ENCODE data around the gene NUDT4.
"Not testable (repeated sequence)": the region's sequence is repeated elsewhere in the genome, so short reads cannot be mapped to it uniquely, and the experiment has no call there.

Gene NUDT4

GRCh38 chr12:93425736-93426411 lies 48.1 kb downstream of the NUDT4 start:
- in situ Hi-C loops (cut with MboI; ENCODE audit: low sequenced_read_pairs), result no loop called here

- in situ Hi-C loops (cut with MboI; ENCODE audit: low sequenced_read_pairs), result no loop called here
These were observed 48.7 kb downstream of the NUDT4 start for GRCh38 chr12:93426412-93426805.

GRCh38 chr12:93427779-93428564 lies 50.2 kb downstream of the NUDT4 start:
- in situ Hi-C loops (cut with MboI; ENCODE audit: low sequenced_read_pairs), result no loop called here

GRCh38 chr12:93429448-93429847 lies 51.7 kb downstream of the NUDT4 start:
- in situ Hi-C loops (cut with MboI; ENCODE audit: low sequenced_read_pairs), result no loop called here

GRCh38 chr12:93429852-93430251 lies 52.1 kb downstream of the NUDT4 start:
- in situ Hi-C loops (cut with MboI; ENCODE audit: low sequenced_read_pairs), result no loop called here

GRCh38 chr12:93430280-93430679 lies 52.6 kb downstream of the NUDT4 start:
- in situ Hi-C loops (cut with MboI; ENCODE audit: low sequenced_read_pairs), result no loop called here

GRCh38 chr12:93432031-93432430 lies 54.3 kb downstream of the NUDT4 start:
- in situ Hi-C loops (cut with MboI; ENCODE audit: low sequenced_read_pairs), result not testable (repeated sequence)

GRCh38 chr12:93434256-93434865 lies 56.6 kb downstream of the NUDT4 start:
- in situ Hi-C loops (cut with MboI; ENCODE audit: low sequenced_read_pairs), result no loop called here

GRCh38 chr12:93438266-93439050 lies 60.7 kb downstream of the NUDT4 start:
- in situ Hi-C loops (cut with MboI; ENCODE audit: low sequenced_read_pairs), result no loop called here

GRCh38 chr12:93440043-93440835 lies 62.5 kb downstream of the NUDT4 start:
- in situ Hi-C loops (cut with MboI; ENCODE audit: low sequenced_read_pairs), result no loop called here

- in situ Hi-C loops (cut with MboI; ENCODE audit: low sequenced_read_pairs), result no loop called here
These were observed 63.4 kb downstream of the NUDT4 start for GRCh38 chr12:93441081-93441616.

- in situ Hi-C loops (cut with MboI; ENCODE audit: low sequenced_read_pairs), result no loop called here
These were observed 64.1 kb downstream of the NUDT4 start, which contains the start of gene UBE2N for GRCh38 chr12:93441617-93442410. Gene UBE2N, minus strand, starts transcription at chr12:93441947. Its CDS starts 63 bp downstream, at chr12:93441884.

- in situ Hi-C loops (cut with MboI; ENCODE audit: low sequenced_read_pairs), result no loop called here
These were observed 65.0 kb downstream of the NUDT4 start for GRCh38 chr12:93442411-93443340.

- in situ Hi-C loops (cut with MboI; ENCODE audit: low sequenced_read_pairs), result no loop called here
These were observed 65.9 kb downstream of the NUDT4 start for GRCh38 chr12:93443576-93443975.

- in situ Hi-C loops (cut with MboI; ENCODE audit: low sequenced_read_pairs), result no loop called here
These were observed 70.0 kb downstream of the NUDT4 start for GRCh38 chr12:93447555-93448290.

- in situ Hi-C loops (cut with MboI; ENCODE audit: low sequenced_read_pairs), result no loop called here
These were observed 71.1 kb downstream of the NUDT4 start for GRCh38 chr12:93448796-93449195.

GRCh38 chr12:93449277-93449676 lies 71.6 kb downstream of the NUDT4 start:
- in situ Hi-C loops (cut with MboI; ENCODE audit: low sequenced_read_pairs), result no loop called here
